Activated effector memory CD4-positive, alpha-beta T cell treated with Interleukin-2 at 50 U/mL for 16 hours (primary cell): ENCODE data around the gene CACNG8.
A peak's percentile ranks its signal among the peaks of the same experiment; 100 is the strongest.
"Not testable (repeated sequence)": the region's sequence is repeated elsewhere in the genome, so short reads cannot be mapped to it uniquely, and the experiment has no call there.

Source experiments
- DNase-seq: peaks from one replicate; pipeline ENCODE4 v3.0.0-alpha.2; 2020

Gene CACNG8

DNA sequence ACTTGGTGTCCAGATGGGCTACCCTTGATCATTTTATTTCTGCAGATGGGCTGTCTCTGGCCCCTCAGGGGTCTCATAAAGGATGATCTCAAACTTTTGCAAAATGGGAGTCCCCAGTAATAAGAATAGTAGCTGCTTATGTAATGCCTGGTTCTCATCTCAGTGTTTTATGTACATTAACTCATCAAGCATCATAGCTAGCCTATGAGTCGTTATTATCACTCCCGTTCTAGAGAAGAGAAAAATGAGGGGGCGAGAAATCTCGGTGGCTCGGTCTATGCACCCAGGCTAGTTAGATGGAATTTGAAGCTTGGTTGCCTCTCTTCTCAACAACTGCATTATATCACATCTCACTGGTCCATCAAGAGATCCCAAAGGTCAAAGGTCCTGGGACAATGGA lies 32.1 kb downstream of the CACNG8 start:
- no peak for DNase-seq

DNA sequence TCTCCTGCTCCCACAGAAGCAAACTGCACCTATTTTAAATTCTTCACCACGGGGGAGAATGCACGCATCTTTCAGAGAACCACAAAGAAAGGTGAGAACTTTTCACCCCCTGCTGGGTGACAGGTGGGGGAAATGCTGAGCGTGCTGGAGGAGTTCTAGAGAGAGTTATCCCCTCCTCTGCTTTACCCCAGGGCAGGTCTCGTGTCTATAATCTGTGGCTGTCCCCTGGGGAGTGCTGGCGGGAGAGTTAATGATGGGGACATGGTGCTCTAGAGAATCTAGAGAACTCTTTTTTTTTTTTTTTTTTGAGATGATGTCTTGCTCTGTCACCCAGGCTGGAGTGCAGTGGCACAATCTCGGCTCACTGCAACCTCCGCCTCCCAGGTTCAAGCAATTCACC lies 35.5 kb downstream of the CACNG8 start:
- no peak for DNase-seq

DNA sequence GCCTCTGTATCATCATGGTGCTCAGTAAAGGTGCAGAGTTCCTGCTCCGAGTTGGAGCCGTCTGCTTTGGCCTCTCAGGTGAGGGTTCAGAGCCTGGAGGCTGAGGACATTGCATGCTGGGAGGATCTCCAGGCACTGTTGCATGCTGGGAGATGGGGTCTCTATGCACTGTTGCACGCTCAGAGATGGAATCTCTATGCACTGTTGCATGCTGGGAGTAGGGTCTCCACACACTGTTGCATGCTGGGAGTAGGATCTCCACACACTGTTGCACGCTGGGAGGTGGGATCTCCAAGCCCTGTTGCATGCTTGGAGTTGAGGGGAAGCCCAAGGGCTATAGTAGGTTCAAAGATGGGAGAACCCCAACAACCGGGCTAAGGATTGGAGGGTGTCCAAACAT lies 37.0 kb downstream of the CACNG8 start:
- DNase-seq: no peak

DNA sequence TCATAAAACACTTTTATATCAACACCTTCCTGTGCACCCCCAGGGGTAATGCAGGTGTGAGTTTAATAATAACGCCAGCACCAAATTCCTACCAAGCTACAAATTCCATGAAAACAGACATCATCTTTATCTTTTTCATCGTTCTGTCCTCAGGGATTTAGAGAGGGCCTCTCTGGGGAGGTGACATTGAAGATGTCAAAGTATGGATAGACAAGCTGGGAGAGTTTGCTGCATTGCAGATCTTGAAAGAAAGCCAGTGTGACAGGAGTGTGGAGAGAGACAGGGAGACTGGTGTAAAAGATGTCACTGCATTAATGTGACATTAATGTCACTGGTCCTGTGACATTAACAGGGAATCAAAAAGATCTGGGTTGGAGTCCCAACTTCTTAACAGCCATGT lies 38.8 kb downstream of the CACNG8 start:
- DNase-seq: no peak

DNA sequence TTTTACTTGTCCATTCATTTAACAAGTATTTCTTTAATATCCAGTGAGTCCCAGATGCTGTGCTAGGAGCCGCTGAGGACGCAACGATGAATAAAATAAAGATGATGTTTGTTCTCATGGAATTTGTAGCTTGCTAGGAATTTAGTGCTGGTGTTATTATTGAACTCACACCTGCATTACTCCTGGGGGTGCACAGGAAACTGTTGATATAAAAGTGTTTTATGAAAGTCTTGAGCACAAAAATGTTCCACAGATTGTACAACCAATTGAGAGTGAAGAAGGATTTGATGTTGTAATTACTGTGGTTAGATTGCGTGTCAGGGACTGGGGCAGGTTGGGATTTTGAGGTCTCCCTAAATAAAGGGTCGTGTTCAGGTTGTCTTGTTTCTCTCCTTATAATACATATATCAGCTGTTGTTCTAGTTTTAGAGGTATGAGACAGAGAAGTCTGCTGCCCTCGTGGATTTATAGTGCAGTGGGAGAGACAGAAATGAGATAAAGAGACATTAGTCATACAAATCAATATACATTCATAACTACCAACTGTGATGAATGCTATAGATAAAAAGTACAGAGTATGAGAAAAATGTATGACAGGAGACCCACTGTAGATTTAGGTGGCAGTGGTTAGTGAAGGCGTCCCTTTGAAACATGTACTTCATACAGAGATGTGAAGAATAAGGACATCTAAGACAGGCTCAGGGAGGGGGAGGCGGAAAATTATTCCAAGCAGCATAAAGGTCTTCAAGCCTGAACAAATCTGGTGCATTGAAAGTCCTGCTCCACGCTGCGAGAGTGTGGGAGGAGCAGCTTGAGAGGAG lies 40.0 kb downstream of the CACNG8 start:
- DNase-seq: no peak

DNA sequence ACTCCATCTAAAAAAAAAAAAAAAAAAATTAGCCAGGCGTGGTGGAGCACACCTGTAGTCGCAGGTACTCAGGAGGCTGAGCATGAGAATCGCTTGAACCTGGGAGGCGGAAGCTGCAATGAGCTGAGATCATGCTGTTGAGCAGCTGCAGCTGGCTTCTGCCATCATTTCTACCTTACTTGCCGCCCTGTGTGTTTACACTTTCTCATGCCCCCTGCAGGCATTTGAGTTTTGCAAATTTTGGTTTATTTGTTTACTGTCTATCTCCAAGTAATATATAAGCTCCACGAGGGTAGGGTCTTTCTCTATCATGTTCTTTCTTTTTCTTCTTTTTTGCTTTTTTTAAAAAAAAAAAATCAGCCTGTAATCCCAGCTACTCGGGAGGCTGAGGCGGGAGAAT lies 46.7 kb downstream of the CACNG8 start:
- no peak for DNase-seq

DNA sequence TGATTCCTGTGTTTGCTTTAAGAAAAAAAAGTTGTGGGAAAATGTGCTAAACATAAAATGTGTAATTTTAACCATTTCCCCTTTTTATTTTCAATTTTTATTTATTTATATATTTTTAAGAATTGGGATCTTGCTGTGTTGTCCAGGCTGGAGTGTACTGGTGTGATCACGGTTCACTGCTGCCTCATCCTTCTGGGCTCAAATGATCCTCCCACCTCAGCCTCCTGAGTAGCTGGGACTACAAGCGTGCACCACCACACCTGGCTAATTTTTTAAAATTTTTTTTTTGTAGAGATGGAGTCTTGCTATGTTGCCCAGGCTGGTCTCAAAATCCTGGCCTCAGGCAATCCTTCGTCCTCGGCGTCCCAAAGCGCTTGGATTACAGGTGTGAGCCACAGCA lies 47.7 kb downstream of the CACNG8 start:
- no peak for DNase-seq

DNA sequence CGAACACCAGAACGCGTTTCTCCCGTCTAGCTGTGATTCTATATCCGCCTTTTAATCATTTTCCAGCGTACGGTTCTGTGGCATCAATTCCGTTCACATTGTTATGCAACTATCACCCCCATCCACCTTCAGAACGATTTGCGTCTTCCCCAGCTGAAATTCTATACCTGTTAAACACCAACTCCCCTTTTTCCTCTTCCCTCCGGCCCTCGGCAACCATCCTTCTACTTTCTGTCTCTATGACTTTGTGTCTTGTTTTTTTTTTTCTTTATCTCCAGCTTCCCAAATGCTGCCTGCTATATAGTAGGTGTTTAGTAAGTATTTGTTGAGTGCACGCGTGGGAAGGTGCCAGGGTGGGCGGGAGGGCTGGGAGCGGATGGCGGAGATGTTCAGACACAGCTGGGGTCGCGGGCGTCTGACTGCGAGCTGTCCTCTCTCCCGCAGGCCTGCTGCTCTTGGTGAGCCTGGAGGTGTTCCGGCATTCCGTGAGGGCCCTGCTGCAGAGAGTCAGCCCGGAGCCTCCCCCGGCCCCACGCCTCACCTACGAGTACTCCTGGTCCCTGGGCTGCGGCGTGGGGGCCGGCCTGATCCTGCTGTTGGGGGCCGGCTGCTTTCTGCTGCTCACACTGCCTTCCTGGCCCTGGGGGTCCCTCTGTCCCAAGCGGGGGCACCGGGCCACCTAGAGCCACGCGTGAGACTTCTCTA lies 48.9 kb downstream of the CACNG8 start:
- DNase-seq: no peak

DNA sequence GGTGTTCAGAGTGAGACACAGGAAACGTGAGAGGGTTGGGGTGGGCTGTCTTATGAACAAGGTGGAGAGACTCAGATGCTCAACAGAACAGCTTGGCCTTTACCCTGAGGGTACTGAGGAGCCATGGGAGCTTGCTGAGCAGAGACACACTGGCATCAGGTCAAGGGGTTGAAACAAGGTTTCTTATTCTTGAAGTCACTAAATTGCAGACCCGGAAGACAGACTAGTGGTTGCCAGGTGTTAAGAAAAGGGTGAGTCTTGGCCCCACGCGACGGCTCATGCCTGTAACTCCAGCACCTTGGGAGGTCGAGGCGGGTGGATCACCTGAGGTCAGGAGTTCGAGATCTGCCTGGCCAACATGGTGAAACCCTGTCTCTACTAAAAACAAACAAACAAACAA lies 51.1 kb downstream of the CACNG8 start:
- no peak for DNase-seq

DNA sequence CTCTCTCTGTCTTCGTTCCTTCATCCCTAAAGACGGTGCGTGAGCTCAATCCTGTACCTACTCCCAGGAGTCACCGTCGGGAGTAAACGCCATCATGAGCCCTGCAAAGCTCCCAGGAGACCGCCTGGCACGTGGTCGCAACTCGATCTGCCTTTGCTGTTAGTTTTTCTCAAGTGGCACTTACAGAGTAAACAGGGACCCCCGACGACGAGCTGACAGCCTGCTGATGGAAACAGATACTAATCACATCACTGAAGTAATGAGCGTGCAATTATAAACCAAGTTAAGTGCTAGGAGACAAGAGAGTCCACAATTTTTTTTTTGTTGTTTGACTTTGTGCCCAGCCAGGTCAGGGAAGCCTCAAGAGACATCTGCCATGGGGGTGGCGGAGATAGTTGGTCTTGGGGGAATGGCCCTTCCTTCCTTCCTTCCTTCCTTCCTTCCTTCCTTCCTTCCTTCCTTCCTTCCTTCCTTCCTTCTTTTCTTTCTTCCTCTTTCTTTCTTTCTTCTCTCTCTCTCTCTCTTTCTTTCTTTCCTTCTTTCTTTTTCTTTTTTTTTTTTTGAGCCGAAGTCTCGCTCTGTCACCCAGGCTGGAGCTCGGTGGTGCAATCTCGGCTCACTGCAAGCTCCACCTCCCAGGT lies 52.3 kb downstream of the CACNG8 start:
- no peak for DNase-seq

DNA sequence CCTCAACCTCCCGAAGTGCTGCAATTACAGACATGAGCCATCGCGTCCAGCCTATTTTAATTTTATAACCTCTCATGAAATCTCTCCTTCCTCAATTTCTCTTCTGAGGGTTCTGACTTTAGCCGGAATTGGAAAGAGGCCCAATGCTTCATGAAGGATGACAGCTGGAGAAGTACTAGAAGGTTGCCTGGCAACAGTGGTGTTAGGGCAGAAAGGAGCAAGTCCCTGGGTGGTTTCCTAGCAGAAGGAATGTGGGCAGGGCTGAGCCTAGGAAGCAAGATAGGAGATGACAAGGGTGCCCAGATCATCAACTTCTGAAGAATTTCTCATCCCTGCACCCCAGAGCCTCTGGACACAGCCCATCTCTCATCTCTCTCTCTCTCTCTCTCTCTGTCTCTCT lies 54.5 kb downstream of the CACNG8 start:
- DNase-seq: no peak

DNA sequence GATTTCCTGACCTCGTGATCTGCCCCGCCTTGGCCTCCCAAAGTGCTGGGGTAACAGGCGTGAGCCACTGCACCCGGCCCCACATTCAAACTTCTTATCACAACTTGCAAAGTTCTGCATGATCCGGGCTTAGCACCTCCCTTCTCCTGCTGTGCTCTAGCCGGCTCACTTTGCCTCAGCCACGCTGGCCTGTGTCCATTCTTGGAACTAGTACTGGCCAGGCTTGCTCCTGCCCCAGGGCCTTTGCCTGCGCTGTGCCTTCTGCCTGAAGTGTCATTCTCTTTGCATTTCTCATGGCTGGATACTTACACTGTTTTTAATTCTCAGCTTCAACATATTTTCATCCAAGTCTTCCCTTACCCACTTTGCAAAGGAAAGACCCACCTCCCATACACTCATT lies 58.6 kb downstream of the CACNG8 start:
- no peak for DNase-seq

DNA sequence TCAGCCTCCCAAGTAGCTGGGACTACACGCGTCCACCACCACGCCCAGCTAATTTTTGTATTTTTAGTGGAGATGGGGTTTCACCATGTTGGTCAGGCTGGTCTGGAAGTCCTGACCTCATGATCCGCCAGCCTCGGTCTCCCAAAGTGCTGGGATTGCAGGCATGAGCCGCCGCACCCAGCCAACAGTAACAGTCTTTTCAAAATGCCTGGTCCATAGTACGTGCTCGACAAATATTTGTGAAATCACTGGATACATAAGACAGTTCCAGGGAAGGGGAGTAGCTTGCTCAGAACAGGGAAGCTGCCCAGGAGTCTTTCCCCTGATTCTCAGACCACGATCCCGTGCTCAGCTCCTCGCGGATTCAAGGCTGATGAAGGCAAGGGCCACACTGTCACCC lies 59.2 kb downstream of the CACNG8 start:
- DNase-seq: no peak

DNA sequence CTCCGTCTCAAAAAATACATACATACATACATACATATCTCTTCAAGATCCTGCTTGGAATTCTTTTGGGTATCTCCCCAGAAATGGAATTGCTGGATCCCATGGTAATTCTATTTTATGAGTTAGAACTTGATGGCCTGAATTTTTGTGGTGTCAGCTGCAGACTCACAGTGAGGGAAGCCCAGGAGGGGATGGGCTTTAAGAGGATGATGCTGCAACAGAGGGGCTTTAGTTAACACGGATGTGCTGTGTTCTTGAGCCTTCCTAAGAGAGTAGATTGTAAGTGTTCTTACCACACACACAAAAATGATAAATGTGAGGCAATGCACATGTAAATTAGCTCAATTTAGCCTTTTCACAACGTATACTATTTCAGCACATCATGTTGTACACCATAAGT lies 60.5 kb downstream of the CACNG8 start:
- DNase-seq: no peak

DNA sequence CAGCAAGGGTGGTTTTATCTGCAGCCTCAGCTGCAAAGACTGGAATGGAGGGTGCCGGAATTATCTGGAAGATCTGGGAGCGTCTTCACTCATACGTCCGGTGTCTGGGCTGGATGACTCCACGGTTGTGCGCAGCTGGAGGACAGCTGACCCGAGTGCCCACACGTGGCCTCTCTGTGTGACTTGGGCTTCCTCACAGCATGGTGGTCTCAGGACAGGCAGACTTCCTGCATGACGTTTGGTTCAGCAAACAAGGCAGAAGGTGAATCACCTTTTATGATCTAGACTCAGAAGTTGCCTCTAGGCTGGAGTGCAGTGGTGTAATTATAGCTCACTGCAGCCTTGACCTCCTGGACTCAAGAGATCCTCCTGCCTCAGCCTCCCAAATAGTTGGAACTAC lies 61.9 kb downstream of the CACNG8 start:
- no peak for DNase-seq

DNA sequence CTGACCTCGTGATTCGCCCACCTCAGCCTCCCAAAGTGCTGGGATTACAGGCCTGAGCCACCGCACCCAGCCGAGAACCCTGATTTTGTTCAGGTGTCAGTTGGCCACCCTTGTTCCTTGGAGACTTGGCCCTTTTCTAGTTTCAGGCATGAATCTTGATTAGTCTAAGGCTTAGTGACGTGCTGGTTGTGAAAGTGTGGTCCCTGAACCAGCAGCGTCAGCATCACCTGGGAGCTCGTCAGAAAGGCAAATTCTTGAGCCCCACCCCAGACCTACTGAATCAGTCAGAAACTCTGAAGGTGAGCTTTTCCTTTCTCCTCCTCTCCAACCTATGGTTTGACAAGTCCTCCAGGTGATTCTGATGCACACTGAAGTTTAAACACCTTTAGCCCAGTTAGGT lies 63.9 kb downstream of the CACNG8 start:
- no peak for DNase-seq

DNA sequence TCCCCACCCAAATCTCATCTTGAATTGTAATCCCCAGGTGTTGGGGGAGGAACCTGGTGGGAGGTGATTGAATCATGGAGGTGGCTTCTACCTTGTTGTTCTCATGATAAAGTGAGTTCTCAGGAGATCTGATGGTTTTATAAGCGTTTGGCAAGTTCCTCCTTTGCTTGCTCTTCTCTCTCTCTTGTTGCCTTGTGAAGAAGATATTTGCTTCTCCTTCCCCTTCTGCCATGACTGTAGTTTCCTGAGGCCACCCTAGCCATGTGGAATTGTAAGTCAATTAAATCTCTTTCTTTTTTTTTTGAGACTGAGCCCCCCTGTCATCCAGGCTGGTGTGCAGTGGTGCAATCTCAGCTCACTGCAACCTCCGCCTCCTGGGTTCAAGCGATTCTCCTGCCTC lies 66.6 kb downstream of the CACNG8 start:
- no peak for DNase-seq

DNA sequence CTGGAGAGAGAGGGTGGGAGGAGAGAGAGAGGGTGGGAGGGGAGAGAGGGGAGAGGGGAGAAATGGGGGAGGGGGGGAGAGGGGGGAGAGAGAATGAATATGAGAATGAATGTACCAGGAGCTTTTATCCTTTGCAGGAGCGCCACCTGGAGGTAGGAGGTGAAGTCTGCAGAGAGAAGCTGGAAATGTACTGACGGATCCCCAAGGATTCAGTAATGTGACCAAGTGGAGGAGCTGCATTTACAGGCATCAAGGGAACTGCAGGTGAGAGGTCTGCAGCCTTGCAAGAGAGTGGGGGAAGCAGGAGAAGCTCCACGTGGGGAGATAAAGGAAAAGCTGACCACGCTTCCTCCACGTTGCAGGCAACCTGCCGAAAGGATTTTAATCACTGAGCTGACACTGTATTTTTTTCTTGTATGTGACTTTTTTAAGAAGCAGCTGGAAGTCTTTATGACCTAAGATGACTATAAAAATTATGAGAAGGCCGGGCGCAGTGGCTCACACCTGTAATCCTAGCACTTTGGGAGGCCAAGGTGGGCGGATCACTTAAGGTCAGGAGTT lies 67.3 kb downstream of the CACNG8 start:
- peak; percentile 10 for DNase-seq

DNA sequence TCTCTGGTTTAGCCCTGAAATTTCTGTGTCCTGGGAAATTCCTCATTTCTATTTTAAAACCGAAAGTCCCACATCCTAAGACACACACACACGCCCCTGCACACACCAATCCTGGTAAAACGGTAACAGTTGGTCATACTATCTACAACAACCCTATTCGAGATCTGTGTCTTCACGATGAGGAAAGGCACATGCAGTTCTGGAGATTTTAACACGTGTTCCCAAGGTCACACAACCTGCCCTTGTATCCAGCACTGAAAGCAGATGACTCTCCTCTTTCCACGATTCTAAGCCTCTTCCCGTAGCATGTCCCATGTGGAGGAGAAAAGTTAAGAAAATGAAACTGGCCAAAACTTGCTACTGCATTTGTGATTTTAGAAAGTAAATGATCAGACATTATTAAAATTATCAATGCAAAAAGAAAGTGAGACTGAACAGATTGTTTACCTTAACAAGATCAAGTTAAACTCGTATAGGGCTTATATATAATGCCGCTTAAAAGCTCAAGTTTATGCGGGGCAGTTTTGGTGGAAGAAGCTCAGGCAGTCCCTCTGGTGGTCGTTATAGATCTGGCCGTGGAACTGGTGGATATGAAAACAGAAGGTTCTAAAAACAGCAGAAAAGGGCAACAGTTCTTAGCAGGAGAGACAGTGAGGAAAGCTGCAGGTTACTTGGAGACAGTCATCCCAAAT lies 68.3 kb downstream of the CACNG8 start:
- DNase-seq: no peak

DNA sequence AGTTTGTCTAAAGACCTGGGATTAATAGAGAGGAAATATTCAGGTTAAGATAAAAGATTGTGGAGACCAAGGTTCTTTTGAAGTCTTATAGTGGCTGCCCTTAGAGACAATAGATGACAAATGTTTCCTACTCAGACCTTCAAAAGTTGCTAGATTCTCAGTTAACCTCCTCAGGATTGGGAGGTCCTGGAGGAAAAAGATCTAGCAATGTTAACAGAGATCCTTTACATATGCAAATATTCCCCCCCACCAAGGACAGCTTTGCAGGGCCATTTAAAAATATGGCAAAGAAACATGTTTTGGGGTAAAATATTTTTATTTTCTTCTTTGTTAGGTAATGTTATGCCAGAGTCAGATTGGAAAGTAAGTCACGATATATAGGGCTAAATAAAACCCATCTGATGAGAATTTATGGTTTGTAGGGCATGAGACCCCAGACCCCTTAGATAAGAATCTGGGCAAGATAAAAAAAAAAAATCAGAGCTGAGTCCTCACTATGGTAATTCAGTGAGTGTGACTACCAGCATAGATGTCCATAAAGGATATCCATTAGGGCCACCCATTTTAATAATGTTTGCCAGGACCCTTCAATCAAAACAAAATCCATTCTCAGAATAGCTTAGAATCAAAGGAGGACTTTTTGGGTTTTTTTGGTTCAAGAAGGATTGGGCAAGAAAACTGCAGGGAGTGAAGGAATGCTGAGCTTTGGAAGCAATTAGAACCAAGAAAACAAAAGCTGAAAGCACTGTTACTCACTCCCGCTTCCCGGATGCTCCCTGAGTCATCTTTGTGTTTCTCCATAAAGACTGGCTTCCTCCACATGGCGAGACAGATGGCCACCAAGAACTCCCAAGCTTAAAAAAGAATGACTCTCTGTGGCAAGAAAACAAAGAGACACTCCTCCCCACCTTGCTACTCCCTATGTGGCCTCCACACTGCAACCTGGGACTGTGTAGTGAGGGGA lies 72.8 kb downstream of the CACNG8 start:
- no peak for DNase-seq

DNA sequence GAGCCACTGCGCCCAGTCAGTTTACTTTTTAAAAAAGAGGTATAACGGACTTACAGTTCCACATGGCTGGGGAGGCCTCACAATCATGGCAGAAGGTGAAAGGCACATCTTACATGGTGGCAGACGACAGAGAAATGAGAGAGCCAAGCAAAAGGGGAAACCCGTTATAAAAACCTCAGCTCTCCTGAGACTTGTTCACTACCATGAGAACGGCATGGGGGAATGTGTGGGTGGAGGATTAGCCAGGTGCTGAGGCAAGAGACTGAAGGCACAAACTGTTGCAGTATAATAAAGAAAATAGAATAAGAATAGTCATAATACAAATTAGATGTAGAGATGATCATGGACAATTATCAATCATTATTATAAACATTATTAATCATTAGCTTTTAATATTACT lies 73.8 kb downstream of the CACNG8 start:
- not testable (repeated sequence) for DNase-seq
